Keratinocyte (primary cell): ENCODE measurements around the gene PLXNA2.

Experiments used
- EZH2 ChIP-seq: IDR thresholded peaks from one replicate; pipeline ENCODE4 v1.6.1; 2012; ENCODE audit warnings: inconsistent platforms, mild to moderate bottlenecking, low read length, moderate library complexity
- TF ChIP-seq, protein P1 (sequence below), 3 experiments: IDR thresholded peaks in 1 of 3; conservative IDR thresholded peaks in 1 of 3; optimal IDR thresholded peaks in 1 of 3; 2 replicates in 2 of 3; 3 replicates in 1 of 3; pipeline versions ENCODE3 to v1.5.1; 2011; ENCODE audit warnings: low read length in 3 of 3, mild to moderate bottlenecking in 3 of 3, moderate library complexity in 2 of 3, control low read depth in 1 of 3, inconsistent platforms in 1 of 3; ENCODE audit not compliant: insufficient read depth in 2 of 3; ENCODE audit errors: extremely low read depth in 1 of 3

DNA sequence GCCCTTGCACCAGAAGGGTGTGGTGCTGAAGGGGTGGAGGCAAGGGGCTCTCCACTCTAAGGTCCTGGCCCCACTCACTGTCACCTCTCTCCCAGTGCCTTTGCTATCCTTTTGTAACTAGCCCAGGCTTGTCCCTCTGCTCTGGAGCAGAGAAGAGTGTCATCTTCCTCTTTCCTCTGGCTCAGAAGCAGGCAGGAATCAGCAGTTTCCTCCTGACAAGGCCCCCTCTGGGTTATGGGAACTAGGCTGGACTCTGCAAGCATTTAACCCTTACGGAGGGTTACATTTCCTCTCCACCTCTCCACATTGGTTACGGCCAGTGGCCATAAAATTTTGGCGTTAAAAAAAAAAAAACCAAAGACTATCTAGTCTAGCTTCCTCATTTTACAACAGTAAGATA is 30.4 kb downstream of the PLXNA2 start:
- TF ChIP-seq, protein P1, sequence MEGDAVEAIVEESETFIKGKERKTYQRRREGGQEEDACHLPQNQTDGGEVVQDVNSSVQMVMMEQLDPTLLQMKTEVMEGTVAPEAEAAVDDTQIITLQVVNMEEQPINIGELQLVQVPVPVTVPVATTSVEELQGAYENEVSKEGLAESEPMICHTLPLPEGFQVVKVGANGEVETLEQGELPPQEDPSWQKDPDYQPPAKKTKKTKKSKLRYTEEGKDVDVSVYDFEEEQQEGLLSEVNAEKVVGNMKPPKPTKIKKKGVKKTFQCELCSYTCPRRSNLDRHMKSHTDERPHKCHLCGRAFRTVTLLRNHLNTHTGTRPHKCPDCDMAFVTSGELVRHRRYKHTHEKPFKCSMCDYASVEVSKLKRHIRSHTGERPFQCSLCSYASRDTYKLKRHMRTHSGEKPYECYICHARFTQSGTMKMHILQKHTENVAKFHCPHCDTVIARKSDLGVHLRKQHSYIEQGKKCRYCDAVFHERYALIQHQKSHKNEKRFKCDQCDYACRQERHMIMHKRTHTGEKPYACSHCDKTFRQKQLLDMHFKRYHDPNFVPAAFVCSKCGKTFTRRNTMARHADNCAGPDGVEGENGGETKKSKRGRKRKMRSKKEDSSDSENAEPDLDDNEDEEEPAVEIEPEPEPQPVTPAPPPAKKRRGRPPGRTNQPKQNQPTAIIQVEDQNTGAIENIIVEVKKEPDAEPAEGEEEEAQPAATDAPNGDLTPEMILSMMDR (optimal IDR thresholded peaks at IDR 0.05 in 1 of 3, IDR thresholded peaks at IDR 0.05 in 1 of 3, conservative IDR thresholded peaks at IDR 0.05 in 1 of 3; ENCODE audit: extremely low read depth in 1 of 3, insufficient read depth in 2 of 3, low read length in 3 of 3): no peak
- no peak for TF ChIP-seq EZH2
